GM19239 (cell line): Measurements from ENCODE around the gene MIGA2.
A peak's percentile ranks its signal among the peaks of the same experiment; 100 is the strongest.
"Not testable (repeated sequence)": the region's sequence is repeated elsewhere in the genome, so short reads cannot be mapped to it uniquely, and the experiment has no call there.

Experiments
- DNase-seq: peaks from one replicate; pipeline ENCODE4 v3.0.0; 2011; ENCODE audit warnings: low spot score; ENCODE audit not compliant: insufficient read length
- FAIRE-seq: peaks from 2 replicates; lab custom pipeline; 2011; peaks lifted over from hg19 to GRCh38; lab: Jason Lieb, UNC

Gene MIGA2

GRCh38 chr9:129110740-129111527, 74.5 kb downstream of the MIGA2 start, which contains the start of the genes CRAT and PTPA:
CRAT (minus strand) TSS chr9:129110793; CDS start chr9:129110509, 284 bp downstream.
PTPA (plus strand) TSS chr9:129111415; CDS start chr9:129111601, 186 bp downstream.
- peak; percentile 98 for DNase-seq
- peak; percentile 64 for FAIRE-seq

- no peak for FAIRE-seq
- DNase-seq: no peak
These were observed 75.2 kb downstream of the MIGA2 start for GRCh38 chr9:129111528-129112151.

- not testable (repeated sequence) for FAIRE-seq, DNase-seq
These were observed 76.1 kb downstream of the MIGA2 start for GRCh38 chr9:129112526-129112925.

GRCh38 chr9:129113645-129114304, 77.3 kb downstream of the MIGA2 start:
- no peak for FAIRE-seq
- DNase-seq: no peak

- no peak for DNase-seq
- FAIRE-seq: no peak
These were observed 82.4 kb downstream of the MIGA2 start for GRCh38 chr9:129118799-129119198.

- no peak for FAIRE-seq
- no peak for DNase-seq
These were observed 85.1 kb downstream of the MIGA2 start for GRCh38 chr9:129121483-129121882.
